GM12878 (cell line): ENCODE results near the gene FAM89A. TPM values are rescaled to one million over a fixed set of nuclear protein-coding genes. Genes with fewer than 3 reads are reported as not detected.

Experiments used
- ATAC-seq: fragments of 200-7000 bp; cut with Tn5 transposase; 3 replicates; pipeline ENCODE4 v1.9.1; 2020; ENCODE audit warnings: mild to moderate bottlenecking, moderate library complexity
- BruUV-seq: library from RNA; stranded (reverse); fragments of 400-500 nt; replicated peaks from 2 replicates; lab custom pipeline; 2021; lab: Mats Ljungman, UMichigan
- CTCF ChIA-PET: fragments of 300-600 bp; sonication (Branson Sonifier 250); formaldehyde crosslinking; extraction: SDS; loops from one replicate; lab custom pipeline; 2021; ENCODE audit warnings: inconsistent platforms; lab: Yijun Ruan, JAX
- POLR2A ChIA-PET: fragments of 350-600 bp; formaldehyde crosslinking; extraction: SDS; loops from one replicate; lab custom pipeline; 2021; ENCODE audit warnings: inconsistent platforms; lab: Charles Lee
- RAD21 ChIA-PET: fragments of 300-600 bp; sonication (Branson Sonifier 250); formaldehyde crosslinking; loops from one replicate; lab custom pipeline; 2023; ENCODE audit warnings: antibody characterized with exemption; ENCODE audit not compliant: unreplicated experiment; lab: Charles Lee
- SMC1A ChIA-PET: fragments of 300-600 bp; sonication (Branson Sonifier 250); formaldehyde crosslinking; loops from one replicate; lab custom pipeline; 2023; ENCODE audit not compliant: unreplicated experiment, uncharacterized antibody; lab: Charles Lee
- DNase-seq: peaks from one replicate; pipeline ENCODE4 v3.0.0-alpha.2; 2011; ENCODE audit warnings: low read depth, low spot score
- FAIRE-seq: peaks from 3 replicates; lab custom pipeline; 2011; peaks lifted over from hg19 to GRCh38; lab: Jason Lieb, UNC
- H2AFZ ChIP-seq: 2 replicates; pipeline ENCODE4 v1.6.0; 2011; ENCODE audit warnings: low read depth, low read length, control low read depth; ENCODE audit not compliant: control insufficient read depth
- H3K27ac ChIP-seq: 2 replicates; pipeline ENCODE4 v1.5.1; 2011; ENCODE audit warnings: control low read depth; ENCODE audit not compliant: control insufficient read depth, insufficient read depth
- H3K27me3 ChIP-seq, 2 experiments: replicated peaks in 1 of 2; 2 replicates each; pipeline versions ENCODE4 v1.6.0 to v1.6.1; 2011; ENCODE audit warnings: low read length in 1 of 2; ENCODE audit not compliant: control insufficient read depth in 2 of 2, insufficient read depth in 2 of 2
- H3K36me3 ChIP-seq, 2 experiments: 2 replicates each; pipeline ENCODE4 v1.5.1; 2011; ENCODE audit warnings: low read length in 1 of 2; ENCODE audit not compliant: control insufficient read depth in 2 of 2, insufficient read depth in 2 of 2
- H3K4me1 ChIP-seq: 2 replicates; pipeline ENCODE4 v1.6.1; 2011; ENCODE audit warnings: mild to moderate bottlenecking, low read length, moderate library complexity, mixed read lengths; ENCODE audit not compliant: control insufficient read depth, insufficient read depth
- H3K4me2 ChIP-seq: 2 replicates; pipeline ENCODE4 v1.6.0; 2011; ENCODE audit warnings: control low read depth; ENCODE audit not compliant: control insufficient read depth, insufficient read depth
- H3K4me3 ChIP-seq: fragments of 200-600 bp; sonication (generic); 2 replicates; pipeline ENCODE4 v1.5.1; 2016
- H3K79me2 ChIP-seq: 2 replicates; pipeline ENCODE4 v1.6.0; 2011; ENCODE audit warnings: low read length; ENCODE audit not compliant: control insufficient read depth, insufficient read depth
- H3K9ac ChIP-seq: 2 replicates; pipeline ENCODE4 v1.8.0; 2011; ENCODE audit warnings: low read length, control low read depth, mixed read lengths; ENCODE audit not compliant: control insufficient read depth, insufficient read depth
- H3K9me3 ChIP-seq: replicated peaks from 3 replicates; pipeline ENCODE4 v1.5.1; 2011; ENCODE audit warnings: mild to moderate bottlenecking, low read length; ENCODE audit not compliant: control insufficient read depth, insufficient read depth
- H4K20me1 ChIP-seq: 2 replicates; pipeline ENCODE4 v1.6.0; 2011; ENCODE audit not compliant: control insufficient read depth, insufficient read depth
- EED ChIP-seq: sonication (generic); IDR thresholded peaks from 2 replicates; pipeline ENCODE4 v1.6.1; 2016; ENCODE audit warnings: antibody characterized with exemption, low read depth
- GATAD2B ChIP-seq: fragments of 450-650 bp; conservative IDR thresholded peaks from 2 replicates; pipeline ENCODE4 v1.6.1; 2017; ENCODE audit warnings: low read depth, mild to moderate bottlenecking, moderate library complexity
- HDAC6 ChIP-seq: fragments of 200-600 bp; sonication (generic); IDR thresholded peaks from one replicate; pipeline ENCODE4 v1.8.0; 2017; ENCODE audit warnings: antibody characterized with exemption; ENCODE audit not compliant: unreplicated experiment
- JUNB ChIP-seq: IDR thresholded peaks from 2 replicates; pipeline ENCODE4 v1.6.1; 2016; ENCODE audit warnings: antibody characterized with exemption, mild to moderate bottlenecking
- MXI1 ChIP-seq: fragments of 150-350 bp; IDR thresholded peaks from 2 replicates; pipeline ENCODE4 v1.6.1; 2011; ENCODE audit warnings: low read depth, mild to moderate bottlenecking, inconsistent platforms, low read length, improper control_type of control experiment
- NFYA ChIP-seq: IDR thresholded peaks from 2 replicates; pipeline ENCODE4 v1.6.1; 2011; ENCODE audit warnings: low read depth, mild to moderate bottlenecking, low read length, improper control_type of control experiment, borderline replicate concordance
- NR2C1 ChIP-seq: fragments of 450-650 bp; IDR thresholded peaks from 2 replicates; pipeline ENCODE4 v1.6.1; 2017; ENCODE audit warnings: antibody characterized with exemption, mild to moderate bottlenecking, moderate library complexity
- RBBP5 ChIP-seq: fragments of 200-600 bp; sonication (generic); conservative IDR thresholded peaks from 2 replicates; pipeline ENCODE4 v1.6.1; 2016
- RUNX3 ChIP-seq: IDR thresholded peaks from 2 replicates; pipeline ENCODE4 v1.6.1; 2012; ENCODE audit warnings: low read length, inconsistent platforms
- SIN3A ChIP-seq: IDR thresholded peaks from 2 replicates; pipeline ENCODE4 v1.6.1; 2012; ENCODE audit warnings: low read depth, low read length, improper control_type of control experiment
- SMARCA5 ChIP-seq: fragments of 450-650 bp; IDR thresholded peaks from 2 replicates; pipeline ENCODE4 v1.6.1; 2017; ENCODE audit warnings: mild to moderate bottlenecking
- SPI1 ChIP-seq: IDR thresholded peaks from 2 replicates; pipeline ENCODE4 v1.6.1; 2011; ENCODE audit warnings: low read depth, mild to moderate bottlenecking, low read length, moderate library complexity, borderline replicate concordance; ENCODE audit not compliant: insufficient read depth
- ZNF207 ChIP-seq: fragments of 450-650 bp; IDR thresholded peaks from 2 replicates; pipeline ENCODE4 v1.6.1; 2014; ENCODE audit warnings: antibody characterized with exemption, mild to moderate bottlenecking, borderline replicate concordance
- WGBS: methylation state at CpG from one replicate; pipeline ENCODE4 v1.1.6; 2016; ENCODE audit warnings: low lambda C conversion rate; ENCODE audit not compliant: insufficient replicate concordance, insufficient coverage; ENCODE audit errors: missing lambda C conversion rate; 5-methylcytosine and 5-hydroxymethylcytosine counted together
- in situ Hi-C: fragments of 300-500 bp; cut with MboI; formaldehyde crosslinking; loops from 9 replicates; pipeline ENCODE4 v1.14.3; 2018; ENCODE audit warnings: mixed read lengths
- intact Hi-C: fragments of 100-400 bp; cut with micrococcal nuclease; formaldehyde crosslinking; loops from one replicate; pipeline ENCODE4 v1.14.2; 2022; ENCODE audit not compliant: unreplicated experiment
- polyA plus RNA-seq, 11 experiments: library from polyadenylated mRNA; depleted of rRNA in 4 of 11; unstranded in 6 of 11; stranded (reverse) in 5 of 11; fragments of >200 nt; fragmentation: Nextera tagmentation in 4 of 11; fragmentation: Illumina TruSeq in 1 of 11; extraction: Ambion mirVana in 4 of 11; extraction: Trizol in 1 of 11; gene quantifications; 1 replicate in 1 of 11; 2 replicates in 10 of 11; pipeline versions ENCODE4 v1.2.1 to v1.2.3, GENCODE V29; 2011 to 2016; ENCODE audit warnings: inconsistent platforms in 2 of 11, missing spikeins in 2 of 11, low read depth in 1 of 11
- total RNA-seq, 4 experiments: library from RNA; depleted of rRNA in 3 of 4; stranded (reverse); fragments of >200 nt in 3 of 4; fragmentation: Illumina TruSeq in 1 of 4; extraction: Trizol in 1 of 4; gene quantifications; 2 replicates each; pipeline versions ENCODE4 v1.2.1 to v1.2.3, GENCODE V29; 2013 to 2021
- TF ChIP-seq, protein P1 (sequence below): fragments of 450-650 bp; IDR thresholded peaks from 2 replicates; pipeline ENCODE4 v1.6.1; 2018; ENCODE audit warnings: mild to moderate bottlenecking, low read depth, moderate library complexity; ENCODE audit not compliant: partially characterized antibody

Gene FAM89A
- total and polyA plus RNA-seq, 10 of the 15 experiments (the other 5 are each of a cell fraction or from before 2014, with no cell fraction given) = 0.06 to 0.72 (median 0.14) TPM; not detected in 4

DNA sequence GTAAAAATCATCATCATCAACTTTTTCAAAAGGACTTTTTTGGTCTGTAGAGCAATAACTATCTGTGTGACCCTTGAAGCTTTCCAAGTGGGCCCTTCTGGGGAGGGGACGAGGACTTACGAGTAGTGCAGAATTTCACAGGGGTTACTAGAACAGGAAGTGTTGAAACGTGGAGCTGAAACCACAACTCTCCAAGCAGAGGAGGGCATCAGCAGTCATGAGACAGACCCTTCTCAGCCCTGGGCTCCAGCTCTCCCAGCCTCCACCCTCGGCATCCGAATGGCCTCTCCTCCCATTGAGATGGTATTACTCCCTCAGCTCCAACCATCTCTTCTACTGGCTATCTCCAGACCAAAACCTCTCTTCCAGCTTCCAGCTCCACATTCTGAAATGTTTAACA lies 3.6 kb downstream of the FAM89A start:
- Histone ChIP-seq H2AFZ (no peak overlapping the region), H3K9ac (no peak overlapping the region), H3K27me3 (peaks cover 0 to 4% of the 10 kb centered on the region in 2 experiments; a peak in 1 of 4 replicates), H3K4me2 (no peak overlapping the region), H3K27ac (no peak overlapping the region), H3K9me3 (no peaks in the 10 kb centered on the region), H3K4me3 (no peak overlapping the region), H3K4me1 (no peaks in the 10 kb centered on the region), H3K79me2 (no peaks in the 10 kb centered on the region), H4K20me1 (no peaks in the 10 kb centered on the region), H3K36me3 (no peaks in the 10 kb centered on the region)
- ATAC-seq (no peak), DNase-seq (no peak), FAIRE-seq (no peak)
- ChIA-PET RAD21 (no interaction called here), SMC1A (interaction anchor here (1.0 to 1.3 kb wide), 2 partner anchors 40 to 55 kb away, joined by 3 read pairs; no protein-coding TSS in a partner anchor), CTCF (no interaction called here), POLR2A (no interaction called here)
- TF ChIP-seq MXI1 = no peak
- TF ChIP-seq RBBP5 = no peak
- TF ChIP-seq, protein P1, sequence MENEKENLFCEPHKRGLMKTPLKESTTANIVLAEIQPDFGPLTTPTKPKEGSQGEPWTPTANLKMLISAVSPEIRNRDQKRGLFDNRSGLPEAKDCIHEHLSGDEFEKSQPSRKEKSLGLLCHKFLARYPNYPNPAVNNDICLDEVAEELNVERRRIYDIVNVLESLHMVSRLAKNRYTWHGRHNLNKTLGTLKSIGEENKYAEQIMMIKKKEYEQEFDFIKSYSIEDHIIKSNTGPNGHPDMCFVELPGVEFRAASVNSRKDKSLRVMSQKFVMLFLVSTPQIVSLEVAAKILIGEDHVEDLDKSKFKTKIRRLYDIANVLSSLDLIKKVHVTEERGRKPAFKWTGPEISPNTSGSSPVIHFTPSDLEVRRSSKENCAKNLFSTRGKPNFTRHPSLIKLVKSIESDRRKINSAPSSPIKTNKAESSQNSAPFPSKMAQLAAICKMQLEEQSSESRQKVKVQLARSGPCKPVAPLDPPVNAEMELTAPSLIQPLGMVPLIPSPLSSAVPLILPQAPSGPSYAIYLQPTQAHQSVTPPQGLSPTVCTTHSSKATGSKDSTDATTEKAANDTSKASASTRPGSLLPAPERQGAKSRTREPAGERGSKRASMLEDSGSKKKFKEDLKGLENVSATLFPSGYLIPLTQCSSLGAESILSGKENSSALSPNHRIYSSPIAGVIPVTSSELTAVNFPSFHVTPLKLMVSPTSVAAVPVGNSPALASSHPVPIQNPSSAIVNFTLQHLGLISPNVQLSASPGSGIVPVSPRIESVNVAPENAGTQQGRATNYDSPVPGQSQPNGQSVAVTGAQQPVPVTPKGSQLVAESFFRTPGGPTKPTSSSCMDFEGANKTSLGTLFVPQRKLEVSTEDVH = no peak
- TF ChIP-seq NR2C1 = no peak
- TF ChIP-seq NFYA = no peak
- TF ChIP-seq SMARCA5 = no peak
- no peak for TF ChIP-seq RUNX3
- no peak for TF ChIP-seq SPI1
- no peak for TF ChIP-seq SIN3A
- no peak for TF ChIP-seq EED
- no peak for TF ChIP-seq JUNB
- TF ChIP-seq HDAC6 = no peak
- no peak for TF ChIP-seq ZNF207
- no peak for TF ChIP-seq GATAD2B
- 46% methylated on average over 5 of the region's 5 CpGs for WGBS
- no TSS peak for BruUV-seq
- in situ Hi-C loops = no loop called here
- intact Hi-C loops = no loop called here
